CD4-positive, alpha-beta T cell treated with Interleukin-17A for 4 hours (primary cell): ENCODE data around the gene FKBP5.

Experiments used
- DNase-seq: peaks from one replicate; pipeline ENCODE4 v3.0.0-alpha.2; 2020; ENCODE audit warnings: mixed read lengths

The FKBP5 gene

DNA sequence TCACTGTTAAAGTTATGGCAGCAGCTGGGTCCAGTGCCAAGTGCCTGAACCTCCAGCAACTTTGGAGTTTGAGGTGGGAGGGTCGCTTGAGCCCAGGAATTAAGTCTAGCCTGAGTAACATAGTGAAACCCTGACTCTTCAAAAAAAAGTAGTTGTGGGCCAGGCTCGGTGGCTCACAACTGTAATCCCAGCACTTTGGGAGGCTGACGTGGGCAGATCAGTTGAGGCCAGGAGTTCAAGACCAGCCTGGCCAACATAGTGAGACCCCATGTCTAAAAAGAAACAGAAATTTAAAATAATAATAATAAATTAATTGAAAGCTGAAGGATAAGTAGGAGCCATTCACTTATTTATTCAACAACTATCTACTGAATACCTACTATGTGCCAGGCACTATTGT is 33.8 kb downstream of the FKBP5 start:
- DNase-seq, result no peak

DNA sequence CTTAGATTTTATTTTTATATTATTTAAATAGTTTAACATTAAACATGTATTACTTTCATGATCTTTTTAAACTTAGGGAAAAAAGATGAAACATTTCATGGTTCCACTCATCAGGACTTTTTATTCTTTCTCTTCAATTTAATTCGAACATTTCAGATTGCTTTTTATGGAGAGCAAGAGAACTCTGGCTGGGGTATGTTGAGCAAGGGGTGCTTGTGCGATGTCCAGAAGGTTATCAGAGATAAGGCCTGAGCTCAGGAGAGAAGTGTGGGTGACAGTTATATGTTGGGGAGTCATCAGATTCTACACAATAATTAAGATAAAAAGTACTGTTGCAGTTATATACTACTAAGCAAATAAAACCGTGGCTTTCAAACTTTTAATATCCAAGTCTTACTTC is 37.5 kb downstream of the FKBP5 start:
- DNase-seq, result no peak

DNA sequence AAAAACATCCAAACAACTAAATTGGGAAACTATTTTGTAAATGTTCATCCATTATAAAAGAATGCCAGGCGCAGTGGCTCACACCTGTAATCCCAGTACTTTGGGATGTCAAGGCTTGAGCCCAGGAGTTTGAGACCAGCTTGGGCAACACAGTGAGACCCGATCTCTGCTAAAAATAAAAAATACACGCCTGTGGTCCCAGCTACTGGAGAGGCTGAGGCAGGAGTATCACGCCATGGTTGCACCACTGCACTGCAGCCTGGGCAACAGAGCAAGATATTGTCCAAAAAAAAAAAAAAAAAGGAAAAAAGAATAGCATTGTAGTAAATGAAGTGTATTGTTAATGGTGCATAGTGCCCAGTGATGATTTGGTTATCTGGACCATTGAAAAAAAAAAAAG is 38.7 kb downstream of the FKBP5 start:
- no peak for DNase-seq

DNA sequence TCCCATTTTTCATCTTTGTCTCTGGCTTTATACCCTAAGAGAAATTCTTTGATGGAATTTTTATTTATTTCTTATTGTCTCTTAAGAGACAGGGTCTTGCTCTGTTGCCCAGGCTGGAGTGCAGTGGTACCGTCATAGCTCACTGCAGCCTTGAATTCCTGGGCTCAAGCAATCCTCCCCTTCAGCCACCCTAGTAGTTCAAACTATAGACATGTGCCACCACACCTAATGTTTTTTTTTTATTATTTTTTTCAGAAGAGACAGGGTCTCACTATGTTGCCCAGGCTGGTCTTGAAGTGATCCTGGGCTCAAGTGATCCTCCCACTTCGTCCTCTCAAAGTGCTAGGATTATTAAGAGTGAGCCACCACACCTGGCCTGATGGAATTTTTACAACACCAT is 40.5 kb downstream of the FKBP5 start:
- DNase-seq, result no peak

GRCh38 chr6:35647400-35647799 is 41.3 kb downstream of the FKBP5 start:
- no peak for DNase-seq

DNA sequence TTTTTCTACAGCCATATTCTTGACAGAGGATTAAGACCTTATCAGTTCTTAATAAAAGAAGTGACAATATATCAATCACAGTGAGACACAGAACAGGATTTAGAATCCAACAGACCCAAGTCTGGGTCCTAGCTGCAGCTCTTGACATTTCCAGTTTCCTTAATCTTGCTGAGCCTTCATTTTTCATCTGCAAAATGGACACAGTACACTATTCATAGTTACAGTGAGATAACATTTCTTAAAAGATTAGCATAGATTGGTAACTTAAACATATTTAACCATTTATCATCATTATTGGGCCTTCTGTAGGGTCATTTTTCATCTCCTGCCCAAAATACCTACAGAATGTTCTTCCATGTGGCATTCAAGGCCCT is 45.6 kb downstream of the FKBP5 start:
- DNase-seq, result no peak

DNA sequence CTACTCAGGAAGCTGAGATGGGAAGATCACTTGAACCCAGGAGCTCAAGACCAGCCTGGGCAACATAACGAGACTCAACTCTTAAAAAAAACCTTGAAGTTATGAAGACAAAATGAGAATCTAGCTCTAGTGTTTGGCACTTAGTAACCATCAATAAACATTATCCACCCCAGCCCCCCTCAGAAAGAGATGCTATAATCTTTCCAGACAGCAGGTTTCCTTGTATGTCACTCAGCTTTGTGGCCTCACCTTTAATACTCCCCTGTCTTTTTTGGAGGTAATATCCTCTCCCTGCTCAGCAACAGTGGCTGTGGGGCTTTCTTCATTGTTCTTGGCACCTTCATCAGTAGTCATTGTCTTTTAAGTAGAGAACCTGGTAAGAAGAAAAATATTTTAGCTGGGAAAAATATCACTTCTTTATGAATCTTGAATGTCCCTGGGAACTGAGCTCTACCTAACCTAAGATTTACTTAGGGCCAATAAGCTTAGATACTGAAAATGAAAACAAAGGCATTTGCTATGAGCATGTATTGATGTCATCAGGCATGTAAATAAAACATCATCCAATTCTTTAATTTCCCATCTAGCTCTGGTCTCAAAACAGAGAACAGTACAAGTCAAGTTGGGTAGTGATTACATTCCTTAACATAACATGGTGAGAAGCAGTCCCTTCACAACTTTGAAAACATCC is 46.1 kb downstream of the FKBP5 start:
- DNase-seq, result no peak

DNA sequence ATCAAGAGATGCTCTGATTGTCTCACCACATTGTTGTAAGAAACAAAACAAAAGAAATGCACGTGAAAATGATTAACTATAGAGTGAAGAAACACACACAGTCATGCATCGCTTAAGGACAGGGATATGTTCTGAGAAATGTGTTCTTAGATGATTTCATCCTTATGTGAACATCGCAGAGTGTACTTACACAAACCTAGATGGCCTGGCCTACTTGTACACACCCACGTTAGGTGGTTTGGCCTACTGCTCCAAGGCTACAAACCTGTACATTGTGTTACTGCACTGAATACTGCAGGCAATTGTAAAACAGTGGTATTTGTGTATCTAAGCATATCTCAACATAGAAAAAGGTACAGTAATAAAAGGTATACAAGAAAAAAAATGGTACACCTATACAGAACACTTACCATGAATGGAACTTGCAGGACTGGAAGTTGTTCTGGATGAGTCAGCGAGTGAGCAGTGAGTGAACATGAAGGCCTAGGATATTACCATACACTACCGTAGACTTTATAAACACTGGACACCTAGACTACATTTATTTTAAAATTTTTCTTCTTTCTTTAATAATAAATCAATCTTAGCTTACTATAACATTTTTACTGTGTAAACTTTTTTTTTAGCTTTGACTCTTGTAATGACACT is 48.6 kb downstream of the FKBP5 start:
- no peak for DNase-seq

DNA sequence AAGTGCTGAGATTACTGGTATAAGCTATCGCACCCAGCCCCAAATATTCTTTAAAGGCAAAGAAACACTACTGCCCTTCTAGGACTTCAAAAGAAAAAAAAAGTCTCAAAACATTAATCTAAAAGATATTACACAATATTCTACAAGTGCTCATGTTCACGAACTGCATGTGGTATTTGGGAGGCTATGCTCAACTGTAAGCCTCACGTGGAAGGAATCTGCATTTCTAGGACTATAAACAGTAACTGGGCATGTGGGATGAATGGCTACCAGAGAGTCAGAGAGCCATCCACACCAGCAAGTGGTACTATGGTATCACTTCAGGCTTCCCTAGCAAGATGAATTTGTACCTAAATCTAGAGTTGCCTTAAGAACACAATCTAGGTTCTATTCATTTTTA is 50.0 kb downstream of the FKBP5 start:
- no peak for DNase-seq

DNA sequence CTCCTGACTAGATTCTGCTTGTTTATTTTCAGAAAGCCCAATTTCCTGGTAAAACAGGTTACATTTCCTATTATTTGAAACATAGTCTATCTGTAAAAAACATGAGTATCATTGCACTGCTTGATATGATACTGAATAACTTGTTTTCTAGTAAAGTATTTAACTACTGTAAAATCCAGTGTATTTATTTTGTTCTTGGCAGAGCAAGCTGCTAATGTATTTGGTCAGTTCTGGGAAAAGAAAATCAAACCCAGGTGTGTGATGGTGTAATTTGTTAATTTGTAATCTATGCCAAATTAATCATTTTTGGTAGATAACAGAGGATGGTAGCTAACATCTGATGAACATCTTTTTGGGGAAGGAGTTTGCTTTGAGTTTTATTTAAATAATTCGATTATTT is 50.8 kb downstream of the FKBP5 start:
- DNase-seq, result no peak

DNA sequence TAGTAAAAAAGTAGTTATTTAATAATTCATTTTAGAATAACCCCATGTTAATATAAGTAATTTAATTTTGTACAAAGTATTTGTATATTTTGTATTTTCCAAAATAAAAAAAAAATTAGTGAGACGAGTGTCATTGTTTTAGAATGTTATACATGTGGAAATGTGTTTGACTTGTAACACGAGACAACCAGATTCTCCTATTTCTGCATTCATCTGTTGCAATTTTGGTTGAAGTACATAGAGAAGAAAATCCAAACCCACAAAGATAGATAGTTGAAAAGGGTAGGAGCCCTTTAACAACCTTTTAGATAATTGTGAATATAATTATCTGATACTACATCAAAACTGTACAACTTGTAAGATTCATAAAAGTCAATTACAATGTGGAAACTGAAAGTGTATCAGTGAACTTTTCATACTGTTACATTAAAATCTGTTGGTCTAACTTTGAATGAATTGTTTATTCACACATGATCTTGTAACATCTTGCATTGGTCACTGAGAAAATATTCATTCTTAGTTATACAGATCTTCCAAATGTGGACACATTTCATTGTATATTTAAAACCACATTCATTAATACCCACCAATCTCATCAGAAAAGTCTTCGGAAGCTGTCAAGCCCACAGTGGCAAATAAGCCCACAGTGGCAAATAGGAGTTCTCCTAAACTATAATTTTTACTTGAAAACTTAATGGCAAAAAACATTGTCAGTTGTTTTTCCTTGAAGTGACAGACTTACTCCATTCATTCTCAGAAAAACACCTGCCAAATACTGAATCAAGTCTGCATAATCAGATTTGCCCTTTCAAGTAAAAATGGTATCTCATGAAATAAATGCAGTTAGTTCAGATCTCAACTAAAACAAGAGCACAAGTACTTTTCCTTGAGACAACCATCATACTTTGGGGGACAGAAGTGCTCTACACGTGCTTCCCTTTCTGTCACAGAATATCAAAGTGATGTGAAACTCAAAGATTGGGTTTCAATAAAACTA is 52.8 kb downstream of the FKBP5 start:
- DNase-seq, result no peak

DNA sequence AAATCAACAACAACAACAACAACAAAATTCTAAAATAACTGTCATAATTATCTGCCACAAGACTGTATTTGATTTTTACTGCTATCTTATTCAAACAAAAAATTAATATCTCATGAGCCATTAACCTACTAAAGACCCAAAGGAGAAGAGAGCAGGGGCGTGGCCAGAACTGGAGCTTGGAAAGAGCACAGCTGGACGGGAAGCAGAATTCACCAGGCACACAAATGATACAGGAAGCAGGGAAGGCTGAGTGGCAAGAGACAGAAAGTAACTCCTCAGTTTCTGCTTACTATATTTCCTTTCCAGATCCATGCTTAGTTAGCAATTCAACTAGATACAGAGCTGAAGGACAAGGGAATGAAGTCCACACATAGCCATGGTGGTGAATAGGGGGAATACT is 54.4 kb downstream of the FKBP5 start:
- no peak for DNase-seq

DNA sequence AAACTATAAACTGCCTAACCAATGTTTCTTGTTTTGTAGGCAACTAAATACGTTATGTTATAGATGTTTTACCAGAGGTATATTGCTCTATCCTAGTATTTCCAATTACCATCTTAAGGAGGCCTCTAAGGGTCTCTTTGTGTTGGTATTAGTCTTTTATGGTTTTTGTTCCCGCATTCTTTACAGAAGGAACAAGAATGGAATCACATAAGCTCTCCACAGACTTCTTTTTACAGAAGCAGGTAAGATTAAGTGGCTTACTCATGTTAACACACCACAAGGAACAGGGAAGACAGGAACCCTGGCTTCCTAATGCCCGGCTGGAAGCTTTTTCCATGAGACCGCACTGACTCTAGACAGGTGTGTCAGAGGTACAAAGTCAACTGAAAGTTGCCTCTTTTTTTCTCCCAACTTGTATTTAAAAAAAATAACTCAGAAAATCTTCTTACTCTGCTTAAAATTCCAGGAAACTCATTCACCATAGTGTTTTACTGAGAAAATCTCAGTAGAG is 55.1 kb downstream of the FKBP5 start:
- no peak for DNase-seq

GRCh38 chr6:35629876-35630378 is 58.8 kb downstream of the FKBP5 start:
- DNase-seq, result no peak

DNA sequence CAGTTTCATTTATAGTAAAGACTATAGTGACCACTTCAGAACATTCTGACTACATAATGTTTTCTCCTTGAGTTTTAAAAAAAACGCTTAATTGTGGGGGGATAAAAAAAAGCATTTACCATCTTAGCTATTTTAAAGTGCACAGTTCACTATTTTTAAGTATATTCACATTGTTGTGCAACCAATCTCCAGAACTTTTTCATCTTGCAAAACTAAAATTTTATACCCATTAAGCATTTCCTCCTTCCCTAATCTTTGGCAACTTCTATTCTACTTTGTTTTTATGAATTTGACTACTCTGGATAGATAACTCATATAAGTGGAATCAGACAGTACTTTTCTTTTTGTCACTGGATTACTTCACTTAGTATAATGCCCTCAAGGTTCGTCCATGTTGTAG is 62.3 kb downstream of the FKBP5 start:
- DNase-seq, result no peak

DNA sequence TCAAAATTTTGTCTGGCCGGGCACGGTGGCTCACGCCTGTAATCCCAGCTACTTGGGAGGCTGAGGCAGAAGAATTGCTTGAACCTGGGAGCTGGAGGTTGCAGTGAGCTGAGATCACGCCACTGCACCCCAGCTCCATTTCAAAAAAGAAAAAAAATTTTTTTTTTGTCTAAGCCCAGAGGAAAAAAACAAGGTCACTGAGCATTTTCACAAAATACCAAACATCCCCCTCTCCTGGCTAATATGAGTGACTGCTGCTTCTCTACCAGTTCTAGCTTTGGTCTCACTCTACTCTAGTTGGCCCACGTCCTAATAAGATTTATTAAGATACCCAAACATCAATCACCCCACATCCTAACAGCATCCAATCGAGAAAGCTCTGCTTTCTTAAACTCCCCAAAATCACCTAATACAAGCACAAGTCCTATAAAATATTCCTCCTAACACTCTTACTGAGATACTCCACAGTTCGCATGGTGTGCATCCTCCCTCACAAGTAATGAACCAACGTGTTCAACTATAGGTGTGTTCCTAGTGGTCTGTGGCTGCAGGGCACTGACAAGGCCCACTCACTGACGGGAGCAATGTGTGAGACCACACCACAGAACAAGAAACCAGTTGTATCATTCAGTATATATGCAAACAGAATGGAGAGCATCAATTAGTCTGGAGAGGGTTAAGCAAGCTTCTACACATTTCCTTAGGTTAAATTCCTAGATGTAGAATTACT is 64.2 kb downstream of the FKBP5 start:
- DNase-seq, result peak; percentile 24

GRCh38 chr6:35622283-35622682 is 66.4 kb downstream of the FKBP5 start:
- DNase-seq, result no peak

GRCh38 chr6:35620706-35621105 is 68.0 kb downstream of the FKBP5 start:
- no peak for DNase-seq

- DNase-seq, result peak; percentile 27
These were observed 75.0 kb downstream of the FKBP5 start for GRCh38 chr6:35613762-35614161.

DNA sequence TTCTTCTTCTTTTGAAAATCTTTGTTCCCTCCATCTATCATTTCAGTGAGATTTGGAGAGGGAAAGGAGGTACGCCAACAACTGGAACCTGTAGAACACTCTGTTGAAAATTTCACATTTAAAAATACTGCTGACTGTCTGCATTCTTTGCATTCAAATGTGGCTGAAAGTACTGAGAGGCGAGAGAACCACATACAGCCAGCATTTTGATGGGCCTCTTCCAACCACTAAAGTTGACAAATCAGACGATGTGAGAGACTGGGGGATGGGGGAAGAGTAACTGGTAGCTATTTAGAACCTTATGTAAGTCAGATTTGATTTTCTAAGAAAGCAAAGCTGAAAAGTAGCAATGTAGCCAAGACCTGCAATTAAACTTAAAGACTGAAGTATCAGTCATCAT is 77.5 kb downstream of the FKBP5 start:
- peak; percentile 58 for DNase-seq

DNA sequence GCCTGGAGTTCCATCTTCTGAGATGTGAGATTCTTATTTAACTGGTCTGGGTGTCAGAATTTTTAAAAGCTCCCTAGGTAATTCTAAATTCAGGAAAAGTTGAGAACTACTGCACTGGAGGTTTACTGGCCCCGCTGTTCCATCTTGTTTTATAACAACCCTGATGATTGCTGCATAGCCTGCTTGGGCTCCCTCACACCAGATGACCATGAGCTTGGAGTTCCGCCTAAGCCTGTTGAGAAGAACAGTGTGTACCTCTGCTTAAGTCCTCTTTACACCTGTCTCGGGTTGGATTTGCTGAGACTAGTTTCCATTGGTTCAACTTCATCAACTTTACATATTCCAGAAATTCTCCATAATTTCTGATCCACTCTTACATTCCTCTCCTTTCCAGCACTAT is 77.9 kb downstream of the FKBP5 start:
- DNase-seq, result no peak

DNA sequence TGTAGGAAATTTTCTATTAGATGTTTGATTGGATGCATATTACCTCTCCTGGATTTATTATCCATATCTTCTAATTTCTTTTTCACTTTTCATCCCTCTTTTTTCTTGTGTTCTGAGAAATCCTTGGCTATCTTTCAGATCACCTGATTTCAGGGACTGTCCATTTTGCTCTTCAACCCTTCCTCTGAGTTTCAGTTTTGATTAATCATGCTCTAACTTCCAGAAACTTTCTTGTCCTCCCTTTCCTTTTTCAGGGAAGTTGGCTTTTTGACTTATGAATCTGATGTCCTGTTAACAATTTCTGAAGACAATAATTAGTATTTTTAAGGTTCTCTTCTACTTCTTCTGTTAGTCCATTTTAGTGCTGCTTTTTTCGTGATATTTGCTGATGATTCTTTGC is 79.1 kb downstream of the FKBP5 start:
- no peak for DNase-seq
